OCI-LY3 (cell line): ENCODE measurements around the gene ASPSCR1.

Experiments
- CTCF ChIP-seq: fragments of 200-600, 300-600 bp; sonication (generic); IDR thresholded peaks from 2 replicates; pipeline ENCODE4 v1.5.1; 2014; ENCODE audit warnings: antibody characterized with exemption, low read length, low read depth
- EZH2phosphoT487 ChIP-seq: fragments of 200-600 bp; shearing (Covaris generic); IDR thresholded peaks from 2 replicates; pipeline ENCODE4 v1.6.1; 2018; ENCODE audit warnings: antibody characterized with exemption, mixed run types, low read depth

GRCh38 chr17:82041144-82041814 is 63.9 kb downstream of the ASPSCR1 start:
- no peak for TF ChIP-seq CTCF
- no peak for TF ChIP-seq EZH2phosphoT487
